GM12878 (cell line): ENCODE data around the gene PHACTR3. TPM values are rescaled to one million over a fixed set of nuclear protein-coding genes. Genes with fewer than 3 reads are reported as not detected.

ENCODE experiments used
- ATAC-seq: fragments of 200-7000 bp; cut with Tn5 transposase; 3 replicates; pipeline ENCODE4 v1.9.1; 2020; ENCODE audit warnings: mild to moderate bottlenecking, moderate library complexity
- BruUV-seq: library from RNA; stranded (reverse); fragments of 400-500 nt; replicated peaks from 2 replicates; lab custom pipeline; 2021; lab: Mats Ljungman, UMichigan
- CTCF ChIA-PET: fragments of 300-600 bp; sonication (Branson Sonifier 250); formaldehyde crosslinking; extraction: SDS; loops from one replicate; lab custom pipeline; 2021; ENCODE audit warnings: inconsistent platforms; lab: Yijun Ruan, JAX
- POLR2A ChIA-PET: fragments of 350-600 bp; formaldehyde crosslinking; extraction: SDS; loops from one replicate; lab custom pipeline; 2021; ENCODE audit warnings: inconsistent platforms; lab: Charles Lee
- RAD21 ChIA-PET: fragments of 300-600 bp; sonication (Branson Sonifier 250); formaldehyde crosslinking; loops from one replicate; lab custom pipeline; 2023; ENCODE audit warnings: antibody characterized with exemption; ENCODE audit not compliant: unreplicated experiment; lab: Charles Lee
- SMC1A ChIA-PET: fragments of 300-600 bp; sonication (Branson Sonifier 250); formaldehyde crosslinking; loops from one replicate; lab custom pipeline; 2023; ENCODE audit not compliant: unreplicated experiment, uncharacterized antibody; lab: Charles Lee
- DNase-seq: peaks from one replicate; pipeline ENCODE4 v3.0.0-alpha.2; 2011; ENCODE audit warnings: low read depth, low spot score
- FAIRE-seq: peaks from 3 replicates; lab custom pipeline; 2011; peaks lifted over from hg19 to GRCh38; lab: Jason Lieb, UNC
- H2AFZ ChIP-seq: 2 replicates; pipeline ENCODE4 v1.6.0; 2011; ENCODE audit warnings: low read depth, low read length, control low read depth; ENCODE audit not compliant: control insufficient read depth
- H3K27ac ChIP-seq: 2 replicates; pipeline ENCODE4 v1.5.1; 2011; ENCODE audit warnings: control low read depth; ENCODE audit not compliant: control insufficient read depth, insufficient read depth
- H3K27me3 ChIP-seq, 2 experiments: replicated peaks in 1 of 2; 2 replicates each; pipeline versions ENCODE4 v1.6.0 to v1.6.1; 2011; ENCODE audit warnings: low read length in 1 of 2; ENCODE audit not compliant: control insufficient read depth in 2 of 2, insufficient read depth in 2 of 2
- H3K36me3 ChIP-seq, 2 experiments: 2 replicates each; pipeline ENCODE4 v1.5.1; 2011; ENCODE audit warnings: low read length in 1 of 2; ENCODE audit not compliant: control insufficient read depth in 2 of 2, insufficient read depth in 2 of 2
- H3K4me1 ChIP-seq: 2 replicates; pipeline ENCODE4 v1.6.1; 2011; ENCODE audit warnings: mild to moderate bottlenecking, low read length, moderate library complexity, mixed read lengths; ENCODE audit not compliant: control insufficient read depth, insufficient read depth
- H3K4me2 ChIP-seq: 2 replicates; pipeline ENCODE4 v1.6.0; 2011; ENCODE audit warnings: control low read depth; ENCODE audit not compliant: control insufficient read depth, insufficient read depth
- H3K4me3 ChIP-seq: fragments of 200-600 bp; sonication (generic); 2 replicates; pipeline ENCODE4 v1.5.1; 2016
- H3K79me2 ChIP-seq: 2 replicates; pipeline ENCODE4 v1.6.0; 2011; ENCODE audit warnings: low read length; ENCODE audit not compliant: control insufficient read depth, insufficient read depth
- H3K9ac ChIP-seq: 2 replicates; pipeline ENCODE4 v1.8.0; 2011; ENCODE audit warnings: low read length, control low read depth, mixed read lengths; ENCODE audit not compliant: control insufficient read depth, insufficient read depth
- H3K9me3 ChIP-seq: replicated peaks from 3 replicates; pipeline ENCODE4 v1.5.1; 2011; ENCODE audit warnings: mild to moderate bottlenecking, low read length; ENCODE audit not compliant: control insufficient read depth, insufficient read depth
- H4K20me1 ChIP-seq: 2 replicates; pipeline ENCODE4 v1.6.0; 2011; ENCODE audit not compliant: control insufficient read depth, insufficient read depth
- ATF2 ChIP-seq: IDR thresholded peaks from 2 replicates; pipeline ENCODE4 v1.6.1; 2012; ENCODE audit warnings: low read length, inconsistent platforms
- CUX1 ChIP-seq: IDR thresholded peaks from 2 replicates; pipeline ENCODE4 v1.6.1; 2012; ENCODE audit warnings: improper control_type of control experiment, low read depth, low read length; ENCODE audit not compliant: insufficient replicate concordance
- EED ChIP-seq: sonication (generic); IDR thresholded peaks from 2 replicates; pipeline ENCODE4 v1.6.1; 2016; ENCODE audit warnings: antibody characterized with exemption, low read depth
- NR2F1 ChIP-seq: fragments of 450-650 bp; conservative IDR thresholded peaks from 2 replicates; pipeline ENCODE4 v1.6.1; 2017; ENCODE audit warnings: mild to moderate bottlenecking
- PKNOX1 ChIP-seq: fragments of 450-650 bp; IDR thresholded peaks from 2 replicates; pipeline ENCODE4 v1.6.1; 2016; ENCODE audit warnings: mild to moderate bottlenecking
- POLR2A ChIP-seq: IDR thresholded peaks from 2 replicates; pipeline ENCODE4 v1.6.1; 2011; ENCODE audit warnings: low read depth, mild to moderate bottlenecking, low read length
- POU2F2 ChIP-seq: IDR thresholded peaks from 3 replicates; pipeline ENCODE4 v1.6.1; 2011; ENCODE audit warnings: low read depth, mild to moderate bottlenecking, low read length, borderline replicate concordance
- SMARCA5 ChIP-seq: fragments of 450-650 bp; IDR thresholded peaks from 2 replicates; pipeline ENCODE4 v1.6.1; 2017; ENCODE audit warnings: mild to moderate bottlenecking
- ZNF274 ChIP-seq: IDR thresholded peaks from one replicate; pipeline ENCODE4 v1.8.0; 2011; ENCODE audit not compliant: insufficient read length, insufficient read depth
- ZNF384 ChIP-seq: IDR thresholded peaks from 2 replicates; pipeline ENCODE4 v1.6.1; 2012; ENCODE audit warnings: low read depth, mild to moderate bottlenecking, low read length, improper control_type of control experiment, borderline replicate concordance
- WGBS: methylation state at CpG from one replicate; pipeline ENCODE4 v1.1.6; 2016; ENCODE audit warnings: low lambda C conversion rate; ENCODE audit not compliant: insufficient replicate concordance, insufficient coverage; ENCODE audit errors: missing lambda C conversion rate; 5-methylcytosine and 5-hydroxymethylcytosine counted together
- in situ Hi-C: fragments of 300-500 bp; cut with MboI; formaldehyde crosslinking; loops from 9 replicates; pipeline ENCODE4 v1.14.3; 2018; ENCODE audit warnings: mixed read lengths
- intact Hi-C: fragments of 100-400 bp; cut with micrococcal nuclease; formaldehyde crosslinking; loops from one replicate; pipeline ENCODE4 v1.14.2; 2022; ENCODE audit not compliant: unreplicated experiment
- polyA plus RNA-seq, 11 experiments: library from polyadenylated mRNA; depleted of rRNA in 4 of 11; unstranded in 6 of 11; stranded (reverse) in 5 of 11; fragments of >200 nt; fragmentation: Nextera tagmentation in 4 of 11; fragmentation: Illumina TruSeq in 1 of 11; extraction: Ambion mirVana in 4 of 11; extraction: Trizol in 1 of 11; gene quantifications; 1 replicate in 1 of 11; 2 replicates in 10 of 11; pipeline versions ENCODE4 v1.2.1 to v1.2.3, GENCODE V29; 2011 to 2016; ENCODE audit warnings: inconsistent platforms in 2 of 11, missing spikeins in 2 of 11, low read depth in 1 of 11
- total RNA-seq, 4 experiments: library from RNA; depleted of rRNA in 3 of 4; stranded (reverse); fragments of >200 nt in 3 of 4; fragmentation: Illumina TruSeq in 1 of 4; extraction: Trizol in 1 of 4; gene quantifications; 2 replicates each; pipeline versions ENCODE4 v1.2.1 to v1.2.3, GENCODE V29; 2013 to 2021

Gene PHACTR3
- total and polyA plus RNA-seq, 10 of the 15 experiments (the other 5 are each of a cell fraction or from before 2014, with no cell fraction given): 0.17 to 2.7 (median 0.27) TPM; not detected in 1

GRCh38 chr20:59643615-59644061, 39.3 kb downstream of the PHACTR3 start:
- FAIRE-seq (no peak), ATAC-seq (no peak), DNase-seq (no peak)
- Histone ChIP-seq H4K20me1 (no peaks in the 10 kb centered on the region; the same call in 1 of the 2 replicates), H3K9ac (no peak overlapping the region), H3K36me3 (no peaks in the 10 kb centered on the region), H3K9me3 (no peaks in the 10 kb centered on the region; the same call in 2 of the 3 replicates), H3K79me2 (no peaks in the 10 kb centered on the region), H3K27me3 (no peaks in the 10 kb centered on the region), H3K4me2 (no peak overlapping the region), H2AFZ (no peak overlapping the region), H3K4me1 (no peaks in the 10 kb centered on the region), H3K27ac (no peak overlapping the region), H3K4me3 (no peak overlapping the region)
- BruUV-seq: no TSS peak
- RAD21 ChIA-PET: no interaction called here
- SMC1A ChIA-PET: no interaction called here
- intact Hi-C loops: no loop called here
- in situ Hi-C loops: no loop called here
- CTCF ChIA-PET: interaction anchor here (0.7 kb wide), 1 partner anchor 10 kb away, joined by 3 read pairs; no protein-coding TSS in a partner anchor
- POLR2A ChIA-PET: no interaction called here
- WGBS: 42% methylated on average over 12 of the region's 12 CpGs
- TF ChIP-seq ZNF274 (no peak), SMARCA5 (no peak), ZNF384 (no peak)

- H3K27me3 ChIP-seq: no peaks in the 10 kb centered on the region
- no peak overlapping the region for H3K9ac ChIP-seq
- FAIRE-seq (no peak), ATAC-seq (no peak), DNase-seq (no peak)
- no peaks in the 10 kb centered on the region; the same call in 2 of the 3 replicates for H3K9me3 ChIP-seq
- H3K4me1 ChIP-seq: no peaks in the 10 kb centered on the region
- no peak overlapping the region for H3K4me3 ChIP-seq
- no peak overlapping the region for H3K4me2 ChIP-seq
- no peaks in the 10 kb centered on the region for H3K79me2 ChIP-seq
- no peak overlapping the region for H3K27ac ChIP-seq
- ChIA-PET CTCF (interaction anchor here (0.7 kb wide), 1 partner anchor 9 kb away, joined by 3 read pairs; no protein-coding TSS in a partner anchor), RAD21 (no interaction called here), SMC1A (no interaction called here), POLR2A (no interaction called here)
- intact Hi-C loops (no loop called here), in situ Hi-C loops (no loop called here)
- no peaks in the 10 kb centered on the region; the same call in 1 of the 2 replicates for H4K20me1 ChIP-seq
- H2AFZ ChIP-seq: no peak overlapping the region
- BruUV-seq: no TSS peak
- H3K36me3 ChIP-seq: no peaks in the 10 kb centered on the region
- WGBS: 16% methylated on average over 10 of the region's 10 CpGs
- TF ChIP-seq CUX1 (no peak), EED (no peak), PKNOX1 (no peak), POU2F2 (no peak), POLR2A (no peak), ATF2 (no peak), NR2F1 (no peak)
Measured at GRCh38 chr20:59644371-59644939, 40.1 kb downstream of the PHACTR3 start.
